IPS-NIHi7 (cell line): ENCODE data around the gene DGKQ.

Source experiments
- DNase-seq: peaks from one replicate; pipeline ENCODE4 v3.0.0; 2012; ENCODE audit warnings: mixed read lengths; ENCODE audit errors: extremely low spot score

The DGKQ gene

DNA sequence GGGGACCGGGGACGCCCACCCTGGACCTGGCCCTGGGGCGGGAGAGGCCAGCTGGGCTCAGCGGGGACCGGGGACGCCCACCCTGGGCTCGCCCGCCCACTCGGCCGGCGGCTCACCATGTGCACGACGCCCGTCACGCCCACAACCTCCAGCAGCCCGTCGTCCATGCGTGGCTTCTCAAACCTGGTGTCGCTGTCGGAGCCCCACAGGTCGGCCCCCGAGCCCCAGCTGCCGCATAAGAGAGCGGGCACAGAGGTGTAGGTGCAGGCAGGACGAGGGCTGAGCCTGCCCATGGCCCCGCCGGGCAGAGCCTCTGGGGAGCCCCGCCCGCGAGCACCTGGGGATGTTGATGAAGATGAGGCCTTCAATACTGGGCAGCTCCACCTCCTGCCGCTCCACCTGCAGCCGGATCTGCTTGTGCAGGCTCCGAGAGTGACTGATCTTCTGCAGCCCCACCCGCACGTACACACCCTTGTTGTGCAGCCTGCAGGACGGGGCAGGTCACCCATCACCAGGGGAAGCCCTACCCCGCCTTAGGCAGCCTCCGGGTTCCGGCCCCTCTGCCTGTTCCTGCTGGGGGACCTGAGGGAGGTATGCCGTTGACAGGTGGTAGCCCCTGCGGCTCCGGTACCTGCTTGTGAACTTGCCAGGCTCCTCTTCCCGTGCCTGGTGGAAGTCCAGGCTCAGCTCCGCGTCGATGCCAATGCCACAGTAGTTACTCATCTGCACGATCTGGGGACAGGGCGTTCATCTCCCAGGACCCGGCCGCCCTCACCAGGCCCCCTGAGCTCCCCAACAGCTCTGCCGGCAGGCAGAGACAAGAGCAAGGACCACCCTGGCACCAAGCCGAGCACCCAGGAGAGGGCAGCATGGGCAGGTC is 11.8 kb downstream of the DGKQ start:
- no peak for DNase-seq

GRCh38 chr4:960636-961350 is 12.6 kb downstream of the DGKQ start:
- DNase-seq = no peak

DNA sequence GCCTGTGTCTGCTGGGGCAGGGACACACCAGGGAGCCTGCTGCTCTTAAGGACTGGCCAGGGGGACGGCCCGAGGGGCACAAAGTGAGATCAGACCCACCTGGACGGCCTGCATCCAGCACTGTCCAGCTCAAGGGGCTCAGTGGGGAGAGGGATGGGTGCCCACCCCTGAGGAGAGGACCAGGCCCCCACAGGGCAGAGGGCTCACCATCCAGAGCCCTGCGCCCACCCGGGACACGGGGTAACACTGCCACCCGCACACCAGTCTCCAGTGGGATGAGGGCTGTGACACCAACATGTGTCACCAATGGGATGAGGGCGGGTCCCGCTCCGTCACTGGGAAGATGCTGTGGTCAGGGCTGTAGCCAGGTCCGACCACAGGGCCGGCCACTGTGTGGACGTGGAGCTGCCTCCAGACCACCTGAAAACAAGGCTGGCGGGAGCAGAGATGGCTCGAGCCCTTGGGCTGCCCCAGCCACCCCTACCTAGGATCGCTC is 13.2 kb downstream of the DGKQ start:
- no peak for DNase-seq

DNA sequence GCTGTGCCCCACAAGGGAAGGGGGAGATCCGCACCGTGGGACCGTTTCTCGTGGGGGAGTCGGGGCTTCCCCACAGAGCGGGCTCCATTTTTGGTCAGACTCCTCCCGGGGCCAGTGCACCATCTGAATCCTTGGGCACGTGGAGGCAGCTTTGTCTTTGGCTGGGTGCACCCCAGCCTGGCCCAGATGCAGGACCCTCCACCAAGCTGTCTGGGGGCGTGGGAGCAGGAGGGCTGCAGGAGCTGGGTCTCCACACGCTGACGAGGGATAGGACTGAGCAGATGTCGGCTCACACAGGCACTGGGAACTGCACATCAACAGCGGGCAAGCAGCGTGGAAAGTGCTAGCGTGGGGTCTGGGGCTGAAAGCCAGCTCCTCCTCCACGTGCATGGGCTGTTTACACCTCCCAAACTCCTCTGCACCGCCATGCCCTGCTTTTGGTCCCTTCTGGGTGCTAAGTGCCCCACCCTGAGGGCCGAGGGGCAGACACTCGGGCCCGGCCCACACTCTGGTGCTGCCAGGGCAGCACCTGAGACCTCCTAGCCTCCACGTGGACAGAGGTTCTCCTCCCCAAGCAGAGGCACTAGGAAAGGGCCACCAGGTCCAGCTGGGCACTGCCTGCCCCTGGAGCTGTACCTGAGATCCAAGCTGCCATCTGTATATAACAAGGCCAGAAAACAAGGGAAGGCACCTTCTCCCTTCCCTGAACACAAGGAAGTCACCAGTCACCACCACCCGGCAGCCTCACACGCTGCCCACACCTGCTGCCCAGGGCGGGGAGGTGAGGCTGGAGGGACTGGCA is 13.8 kb downstream of the DGKQ start:
- DNase-seq = no peak

DNA sequence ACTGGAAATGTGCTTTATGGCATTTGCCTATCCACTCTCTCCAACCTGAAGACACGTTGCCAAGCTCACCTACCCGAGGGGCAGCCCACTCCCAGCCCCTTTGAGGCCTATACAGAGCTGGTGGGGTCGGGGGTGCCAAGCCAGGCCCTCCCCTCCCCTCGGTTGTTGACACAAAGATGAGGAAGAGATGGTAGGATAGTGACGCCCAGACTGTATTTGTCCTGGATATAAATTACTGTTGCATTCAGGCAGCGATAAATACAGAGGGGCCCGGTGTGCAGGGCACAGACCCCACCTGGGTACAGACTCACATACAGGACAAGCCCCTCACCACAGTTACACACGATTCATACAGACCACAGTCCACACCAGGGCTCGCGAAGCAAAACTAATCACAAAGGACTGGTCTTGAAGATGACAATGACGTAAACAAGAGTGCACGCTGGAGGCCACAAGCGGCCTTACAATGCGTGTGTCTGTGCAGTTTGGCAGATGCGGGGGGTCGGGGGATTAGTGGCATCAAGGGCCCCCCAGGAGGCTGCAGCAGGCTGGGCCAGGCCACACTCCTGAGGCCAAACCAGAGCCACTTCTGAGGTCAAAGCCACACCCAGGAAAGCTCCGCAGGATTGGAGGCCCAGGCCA is 14.6 kb downstream of the DGKQ start:
- DNase-seq = no peak

DNA sequence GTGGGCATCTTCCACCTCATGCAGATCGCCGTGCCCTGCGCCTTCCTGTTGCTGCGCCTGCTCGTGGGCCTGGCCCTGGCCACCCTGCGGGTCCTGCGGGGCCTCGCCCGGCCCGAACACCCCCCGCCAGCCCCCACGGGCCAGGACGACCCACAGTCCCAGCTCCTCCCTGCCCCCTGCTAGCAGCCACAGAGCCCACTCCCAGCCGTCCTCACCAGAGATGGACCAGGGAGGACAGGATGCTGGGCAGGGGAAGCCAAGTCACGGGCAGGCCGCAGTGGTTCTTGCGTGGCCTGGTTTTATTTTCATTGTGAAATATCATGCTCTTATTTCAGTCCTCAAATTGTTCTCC is 15.1 kb downstream of the DGKQ start:
- DNase-seq = no peak

GRCh38 chr4:957581-958313 is 15.6 kb downstream of the DGKQ start:
- no peak for DNase-seq

DNA sequence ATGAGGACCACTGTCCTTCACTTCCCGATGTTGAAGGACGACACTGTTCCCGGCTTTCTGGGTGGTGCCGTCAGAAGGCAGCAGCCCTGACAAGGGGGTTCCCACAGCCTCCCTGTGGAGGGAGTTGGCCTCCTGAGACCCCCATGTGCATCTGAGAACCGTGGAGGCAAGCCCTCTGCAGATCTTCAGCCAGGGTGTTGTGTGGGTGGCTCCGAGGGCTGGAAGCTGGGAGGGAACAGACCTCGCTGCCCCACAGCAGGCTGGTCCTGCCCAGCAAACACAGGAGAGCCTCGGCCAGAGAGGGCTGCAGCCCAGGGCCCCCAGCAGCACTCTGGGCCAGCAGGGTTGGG is 16.2 kb downstream of the DGKQ start:
- DNase-seq = no peak

- DNase-seq = no peak
These were observed 16.7 kb downstream of the DGKQ start for GRCh38 chr4:956531-957230.

DNA sequence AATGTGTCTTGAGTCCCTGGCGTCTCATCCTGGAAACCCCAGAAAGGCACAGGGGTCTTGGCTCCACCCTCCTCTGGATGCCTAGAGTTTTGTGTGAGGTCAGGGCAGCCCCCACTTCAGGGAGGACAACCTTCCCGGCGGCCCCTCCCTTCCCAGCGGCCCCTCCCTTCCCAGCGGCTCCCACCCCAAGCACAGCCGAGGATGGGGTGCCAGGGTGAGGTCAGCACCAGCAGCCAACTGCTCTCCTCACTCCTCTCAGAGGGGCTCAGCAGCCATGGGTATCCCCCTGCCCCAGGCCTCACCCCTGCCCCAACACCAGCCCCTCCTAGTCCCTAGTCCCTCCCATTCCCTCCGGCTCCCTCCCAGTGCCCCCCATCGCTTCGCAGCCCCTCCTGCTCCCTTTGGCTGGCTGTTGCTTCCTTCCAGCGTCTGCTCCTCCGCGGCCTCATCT is 17.4 kb downstream of the DGKQ start:
- no peak for DNase-seq

GRCh38 chr4:955161-955921 is 18.0 kb downstream of the DGKQ start:
- DNase-seq = no peak

DNA sequence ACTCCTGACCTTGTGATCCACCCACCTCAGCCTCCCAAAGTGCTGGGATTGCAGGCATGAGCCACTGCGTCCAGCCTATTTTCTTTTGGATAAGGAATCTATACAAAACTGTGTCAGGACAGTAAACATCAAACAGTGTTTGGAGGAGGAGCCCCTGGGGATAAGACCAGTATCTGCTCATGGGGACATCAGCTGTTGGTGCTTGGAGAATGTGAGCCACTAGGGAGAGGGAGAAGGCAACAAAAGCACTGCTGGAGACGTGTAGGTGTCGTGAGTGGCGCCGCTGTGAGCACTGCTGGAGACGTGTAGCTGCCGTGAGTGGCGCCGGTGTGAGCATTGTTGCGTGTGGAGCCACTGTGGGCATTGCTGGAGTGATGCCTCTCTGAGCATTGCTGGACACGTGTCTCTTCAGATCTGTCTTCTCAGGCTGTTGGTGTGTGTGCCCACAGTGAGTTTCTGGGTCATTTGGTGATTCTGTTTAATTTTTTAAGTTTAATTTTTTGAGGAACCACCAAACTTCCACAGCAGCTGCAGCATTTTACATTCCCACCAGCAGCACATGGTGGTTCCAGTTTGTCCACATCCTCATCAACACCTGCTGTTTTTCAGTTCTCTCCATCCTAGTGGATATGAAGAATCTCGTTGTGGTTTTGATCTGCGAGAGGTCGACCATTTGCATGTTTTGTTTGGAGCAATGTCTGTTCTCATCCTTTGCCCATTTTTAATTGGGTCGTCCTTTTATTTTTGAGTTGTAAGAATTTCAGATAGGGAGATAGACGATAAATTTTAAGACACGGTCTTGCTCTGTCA is 19.0 kb downstream of the DGKQ start:
- DNase-seq = no peak

- DNase-seq = no peak
These were observed 19.8 kb downstream of the DGKQ start for GRCh38 chr4:953574-953915.

DNA sequence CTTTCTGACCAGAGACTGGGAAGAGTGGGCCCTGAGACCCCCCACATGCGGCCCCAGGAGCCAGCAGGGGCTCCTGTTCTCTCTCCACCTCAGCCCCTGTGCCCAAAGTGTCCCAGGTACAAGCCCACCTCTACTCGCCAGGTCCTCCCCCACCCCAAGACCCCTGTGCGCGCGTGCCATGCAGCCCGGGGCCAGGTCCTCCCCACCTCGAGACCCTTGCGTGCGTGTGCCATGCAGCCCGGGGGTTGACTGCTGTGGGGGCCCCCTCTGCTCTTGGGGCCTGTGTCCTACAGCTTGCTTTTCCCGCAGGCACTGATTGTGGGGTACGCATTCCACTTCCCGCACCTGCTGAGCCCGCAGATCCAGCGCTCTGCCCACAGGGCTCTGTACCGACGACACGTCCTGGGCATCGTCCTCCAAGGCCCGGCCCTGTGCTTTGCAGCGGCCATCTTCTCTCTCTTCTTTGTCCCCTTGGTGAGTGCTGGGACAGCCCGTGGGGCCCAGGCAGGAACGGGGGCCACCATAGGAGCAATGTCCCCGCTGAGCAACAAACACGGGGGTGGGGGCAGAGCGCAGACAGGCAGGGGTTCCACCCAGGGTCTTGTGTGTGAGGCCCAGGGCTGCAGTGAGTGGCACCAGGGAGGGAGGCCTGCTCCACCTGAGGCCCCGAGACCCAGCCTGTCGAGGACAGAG is 20.3 kb downstream of the DGKQ start:
- DNase-seq = no peak

- no peak for DNase-seq
These were observed 21.5 kb downstream of the DGKQ start for GRCh38 chr4:951594-952468.

GRCh38 chr4:951186-951585 is 22.2 kb downstream of the DGKQ start:
- DNase-seq = no peak
